Measurements from ENCODE around the gene SLC6A8.
A peak's percentile ranks its signal among the peaks of the same experiment; 100 is the strongest.
"Not testable (repeated sequence)": the region's sequence is repeated elsewhere in the genome, so short reads cannot be mapped to it uniquely, and the experiment has no call there.

SLC6A8 gene

GRCh38 chrX:153708415-153708814 is 20.7 kb downstream of the SLC6A8 start:
- DNase-seq (ENCODE audit: low spot score) = peak; percentile 68

- no peak for DNase-seq (ENCODE audit: low spot score)
Measured at GRCh38 chrX:153709726-153710674, 22.3 kb downstream of the SLC6A8 start.

- peak; percentile 29 for DNase-seq (ENCODE audit: low spot score)
Measured at GRCh38 chrX:153714256-153714655, 26.5 kb downstream of the SLC6A8 start.

- DNase-seq (ENCODE audit: low spot score) = no peak
Measured at GRCh38 chrX:153717445-153717844, 29.7 kb downstream of the SLC6A8 start.

GRCh38 chrX:153719238-153719637 is 31.5 kb downstream of the SLC6A8 start:
- DNase-seq (ENCODE audit: low spot score) = no peak

GRCh38 chrX:153719701-153720100 is 32.0 kb downstream of the SLC6A8 start:
- DNase-seq (ENCODE audit: low spot score) = no peak

GRCh38 chrX:153722704-153723350 is 35.1 kb downstream of the SLC6A8 start:
- DNase-seq (ENCODE audit: low spot score) = no peak

- no peak for DNase-seq (ENCODE audit: low spot score)
Measured at GRCh38 chrX:153723351-153724251, 35.9 kb downstream of the SLC6A8 start.

GRCh38 chrX:153724252-153725038 is 36.7 kb downstream of the SLC6A8 start, which contains the start of the genes ABCD1 and BCAP31:
TSS of gene ABCD1 (plus strand) at chrX:153724856. CDS start at chrX:153725267, 411 bp downstream.
TSS of gene BCAP31 (minus strand) at chrX:153724387. CDS start at chrX:153723244, 1,143 bp downstream.
- DNase-seq (ENCODE audit: low spot score) = peak; percentile 80

- no peak for DNase-seq (ENCODE audit: low spot score)
Measured at GRCh38 chrX:153725039-153725831, 37.5 kb downstream of the SLC6A8 start.

GRCh38 chrX:153725832-153726285 is 38.1 kb downstream of the SLC6A8 start:
- no peak for DNase-seq (ENCODE audit: low spot score)

- DNase-seq (ENCODE audit: low spot score) = peak; percentile 59
Measured at GRCh38 chrX:153726286-153727122, 38.8 kb downstream of the SLC6A8 start.

- peak; percentile 73 for DNase-seq (ENCODE audit: low spot score)
Measured at GRCh38 chrX:153727123-153727931, 39.6 kb downstream of the SLC6A8 start.

- no peak for DNase-seq (ENCODE audit: low spot score)
Measured at GRCh38 chrX:153728095-153728494, 40.4 kb downstream of the SLC6A8 start.

- no peak for DNase-seq (ENCODE audit: low spot score)
Measured at GRCh38 chrX:153728951-153729631, 41.4 kb downstream of the SLC6A8 start.

- not testable (repeated sequence) for DNase-seq (ENCODE audit: low spot score)
Measured at GRCh38 chrX:153730115-153730514, 42.4 kb downstream of the SLC6A8 start.

- no peak for DNase-seq (ENCODE audit: low spot score)
Measured at GRCh38 chrX:153731117-153731844, 43.6 kb downstream of the SLC6A8 start.

All from pons (tissue), 1 donor.